IMR-90 (cell line): Measurements from ENCODE around the gene BCL6. TPM values are rescaled to one million over a fixed set of nuclear protein-coding genes. Genes with fewer than 3 reads are reported as not detected.

ENCODE experiments used
- ATAC-seq: fragments of 200-7000 bp; cut with Tn5 transposase; 2 replicates; pipeline ENCODE4 v1.9.1; 2020; ENCODE audit warnings: low read depth, mild to moderate bottlenecking, moderate library complexity
- BruUV-seq: library from RNA; stranded (reverse); fragments of 400-500 nt; replicated peaks from 2 replicates; lab custom pipeline; 2021; lab: Mats Ljungman, UMichigan
- CTCF ChIA-PET: fragments of 300-600 bp; formaldehyde crosslinking; extraction: SDS; loops from one replicate; lab custom pipeline; 2021; ENCODE audit warnings: antibody characterized with exemption; lab: Yijun Ruan, JAX
- POLR2A ChIA-PET: fragments of 300-600 bp; sonication (Branson Sonifier 250); formaldehyde crosslinking; loops from one replicate; lab custom pipeline; 2022; ENCODE audit warnings: antibody characterized with exemption; ENCODE audit not compliant: unreplicated experiment; lab: Charles Lee
- DNase-seq: peaks from one replicate; pipeline ENCODE4 v3.0.0; 2013
- H2AFZ ChIP-seq: replicated peaks from 2 replicates; pipeline ENCODE3; 2013; ENCODE audit warnings: low read length, mild to moderate bottlenecking; ENCODE audit not compliant: poor library complexity
- H2AK5ac ChIP-seq: 2 replicates; pipeline ENCODE4 v1.6.1; 2013; ENCODE audit warnings: low read depth, low read length, inconsistent platforms
- H2AK9ac ChIP-seq: replicated peaks from 2 replicates; pipeline ENCODE3; 2013; ENCODE audit warnings: mild to moderate bottlenecking, low read depth, low read length, moderate library complexity; ENCODE audit not compliant: poor library complexity
- H2BK120ac ChIP-seq: 2 replicates; pipeline ENCODE4 v1.6.1; 2013; ENCODE audit warnings: low read depth, low read length, inconsistent platforms
- H2BK15ac ChIP-seq: 3 replicates; pipeline ENCODE4 v1.6.1; 2013; ENCODE audit warnings: low read depth, low read length, inconsistent platforms
- H2BK20ac ChIP-seq: 2 replicates; pipeline ENCODE4 v1.6.1; 2013; ENCODE audit warnings: low read depth, mild to moderate bottlenecking, inconsistent platforms, low read length, moderate library complexity
- H2BK5ac ChIP-seq: 2 replicates; pipeline ENCODE4 v1.6.1; 2013; ENCODE audit warnings: mild to moderate bottlenecking, low read depth, low read length, inconsistent platforms; ENCODE audit not compliant: poor library complexity, severe bottlenecking
- H3K14ac ChIP-seq: replicated peaks from 2 replicates; pipeline ENCODE4 v1.6.1; 2013; ENCODE audit warnings: low read depth, low read length, inconsistent platforms
- H3K18ac ChIP-seq: 2 replicates; pipeline ENCODE4 v1.6.1; 2013; ENCODE audit warnings: low read depth, low read length, control low read depth
- H3K23ac ChIP-seq: 2 replicates; pipeline ENCODE4 v1.6.1; 2013; ENCODE audit warnings: low read depth, low read length, inconsistent platforms
- H3K27ac ChIP-seq: 2 replicates; pipeline ENCODE4 v1.5.1; 2013; ENCODE audit warnings: mild to moderate bottlenecking, control low read depth, low read length; ENCODE audit not compliant: insufficient read depth
- H3K27me3 ChIP-seq: 2 replicates; pipeline ENCODE4 v1.6.1; 2013; ENCODE audit warnings: low read length; ENCODE audit not compliant: control insufficient read depth, insufficient read depth
- H3K36me3 ChIP-seq: 2 replicates; pipeline ENCODE4 v1.6.1; 2013; ENCODE audit warnings: low read length, mixed read lengths; ENCODE audit not compliant: control insufficient read depth, insufficient read depth
- H3K4ac ChIP-seq: 2 replicates; pipeline ENCODE4 v1.6.1; 2013; ENCODE audit warnings: low read depth, low read length, inconsistent platforms
- H3K4me1 ChIP-seq: 2 replicates; pipeline ENCODE4 v1.6.1; 2013; ENCODE audit warnings: low read length, mixed read lengths; ENCODE audit not compliant: control insufficient read depth, insufficient read depth
- H3K4me2 ChIP-seq: 2 replicates; pipeline ENCODE4 v1.6.1; 2013; ENCODE audit warnings: low read depth, mild to moderate bottlenecking, control low read depth, low read length, moderate library complexity
- H3K4me3 ChIP-seq: 2 replicates; pipeline ENCODE4 v1.5.1; 2013; ENCODE audit warnings: low read depth, mild to moderate bottlenecking, control low read depth, low read length, moderate library complexity; ENCODE audit not compliant: insufficient read depth
- H3K56ac ChIP-seq: 2 replicates; pipeline ENCODE4 v1.6.1; 2013; ENCODE audit warnings: low read length, inconsistent platforms; ENCODE audit not compliant: insufficient read depth; ENCODE audit errors: extremely low read depth
- H3K79me1 ChIP-seq, 2 experiments: 2 replicates each; pipeline ENCODE4 v1.6.1; 2013; ENCODE audit warnings: low read length in 2 of 2, inconsistent platforms in 1 of 2, low read depth in 1 of 2
- H3K9ac ChIP-seq: 2 replicates; pipeline ENCODE4 v1.6.1; 2013; ENCODE audit warnings: low read depth, low read length, control low read depth
- H3K9me1 ChIP-seq: 2 replicates; pipeline ENCODE4 v1.6.1; 2013; ENCODE audit warnings: low read length, inconsistent platforms; ENCODE audit not compliant: insufficient read depth
- H3K9me3 ChIP-seq: 2 replicates; pipeline ENCODE4 v1.6.1; 2013; ENCODE audit warnings: low read length; ENCODE audit not compliant: control insufficient read depth, insufficient read depth
- H4K20me1 ChIP-seq: 2 replicates; pipeline ENCODE4 v1.6.1; 2013; ENCODE audit warnings: low read length, inconsistent platforms; ENCODE audit not compliant: insufficient read depth
- H4K5ac ChIP-seq: 2 replicates; pipeline ENCODE4 v1.6.1; 2013; ENCODE audit warnings: mild to moderate bottlenecking, low read depth, low read length, control low read depth
- H4K8ac ChIP-seq, 2 experiments: 2 replicates each; pipeline ENCODE4 v1.6.1; 2013; ENCODE audit warnings: low read depth in 2 of 2, low read length in 2 of 2, control low read depth in 1 of 2, inconsistent platforms in 1 of 2
- H4K91ac ChIP-seq: 2 replicates; pipeline ENCODE4 v1.6.1; 2013; ENCODE audit warnings: low read depth, low read length, inconsistent platforms; ENCODE audit not compliant: insufficient read depth
- BHLHE40 ChIP-seq: fragments of 150-350 bp; IDR thresholded peaks from 2 replicates; pipeline ENCODE4 v1.6.1; 2016; ENCODE audit warnings: mild to moderate bottlenecking, low read depth, low read length
- CEBPB ChIP-seq: IDR thresholded peaks from 2 replicates; pipeline ENCODE4 v1.6.1; 2012; ENCODE audit warnings: low read depth, low read length, improper control_type of control experiment
- CHD1 ChIP-seq: IDR thresholded peaks from 2 replicates; pipeline ENCODE4 v1.6.1; 2012; ENCODE audit warnings: low read depth, low read length, improper control_type of control experiment
- ELK1 ChIP-seq: fragments of 150-350 bp; IDR thresholded peaks from 2 replicates; pipeline ENCODE4 v1.6.1; 2016; ENCODE audit warnings: low read depth, mild to moderate bottlenecking, low read length, moderate library complexity, borderline replicate concordance
- FOS ChIP-seq: fragments of 150-350 bp; IDR thresholded peaks from 2 replicates; pipeline ENCODE4 v1.6.1; 2016; ENCODE audit warnings: low read depth, low read length
- MAZ ChIP-seq: IDR thresholded peaks from 2 replicates; pipeline ENCODE4 v1.6.1; 2012; ENCODE audit warnings: low read depth, mild to moderate bottlenecking, low read length, improper control_type of control experiment, moderate library complexity, borderline replicate concordance
- MXI1 ChIP-seq: IDR thresholded peaks from 2 replicates; pipeline ENCODE4 v1.6.1; 2012; ENCODE audit warnings: low read depth, mild to moderate bottlenecking, low read length, moderate library complexity, borderline replicate concordance
- POLR2A ChIP-seq: IDR thresholded peaks from 2 replicates; pipeline ENCODE4 v1.6.1; 2012; ENCODE audit warnings: mild to moderate bottlenecking, low read depth, low read length
- RAD21 ChIP-seq: IDR thresholded peaks from 2 replicates; pipeline ENCODE4 v1.6.1; 2012; ENCODE audit warnings: low read length, improper control_type of control experiment
- RFX5 ChIP-seq: IDR thresholded peaks from 2 replicates; pipeline ENCODE4 v1.8.0; 2012; ENCODE audit warnings: low read depth, mild to moderate bottlenecking, low read length, moderate library complexity
- SMC3 ChIP-seq: fragments of 150-350 bp; IDR thresholded peaks from 2 replicates; pipeline ENCODE4 v1.6.1; 2016; ENCODE audit warnings: low read depth, mild to moderate bottlenecking, antibody characterized with exemption, low read length, moderate library complexity
- USF2 ChIP-seq: fragments of 150-350 bp; IDR thresholded peaks from 2 replicates; pipeline ENCODE4 v1.6.1; 2017; ENCODE audit warnings: mild to moderate bottlenecking, antibody characterized with exemption, low read length, low read depth
- WGBS, 2 experiments: methylation state at CpG; one replicate each; pipeline versions ENCODE4 v1.1.5 to v1.1.7; 2013; ENCODE audit warnings: missing lambda C conversion rate in 2 of 2; ENCODE audit not compliant: insufficient read length in 1 of 2; ENCODE audit errors: extremely low coverage in 2 of 2; 5-methylcytosine and 5-hydroxymethylcytosine counted together
- dilution Hi-C: fragments of 300-500 bp; cut with HindIII; formaldehyde crosslinking; loops from one replicate; pipeline ENCODE4 v1.14.3; 2018; ENCODE audit warnings: low sequenced_read_pairs; ENCODE audit not compliant: unreplicated experiment
- in situ Hi-C: fragments of 300-500 bp; cut with MboI; formaldehyde crosslinking; loops from 3 replicates; pipeline ENCODE4 v1.14.3; 2019; ENCODE audit warnings: low sequenced_read_pairs, inconsistent platforms, mixed read lengths
- intact Hi-C: fragments of 100-400 bp; cut with micrococcal nuclease; formaldehyde crosslinking; loops from 2 replicates; pipeline ENCODE4 v1.10.0; 2022
- polyA plus RNA-seq, 3 experiments: library from polyadenylated mRNA; depleted of rRNA; stranded (reverse); fragments of >200 nt; gene quantifications; 2 replicates each; pipeline ENCODE4 v1.2.3, GENCODE V29; 2012; ENCODE audit warnings: low replicate concordance in 1 of 3
- total RNA-seq: library from RNA; depleted of rRNA; stranded (reverse); fragments of >200 nt; gene quantifications from 2 replicates; pipeline ENCODE4 v1.2.3, GENCODE V29; 2012
- TF ChIP-seq, protein P1 (sequence below): conservative IDR thresholded peaks from 2 replicates; pipeline ENCODE4 v1.5.1; 2012; ENCODE audit warnings: mild to moderate bottlenecking, low read depth, low read length, improper control_type of control experiment

BCL6 gene
- total and polyA plus RNA-seq, 2 of the 4 experiments (the other 2 are of a cell fraction) = 19.7 to 22.6 TPM

DNA sequence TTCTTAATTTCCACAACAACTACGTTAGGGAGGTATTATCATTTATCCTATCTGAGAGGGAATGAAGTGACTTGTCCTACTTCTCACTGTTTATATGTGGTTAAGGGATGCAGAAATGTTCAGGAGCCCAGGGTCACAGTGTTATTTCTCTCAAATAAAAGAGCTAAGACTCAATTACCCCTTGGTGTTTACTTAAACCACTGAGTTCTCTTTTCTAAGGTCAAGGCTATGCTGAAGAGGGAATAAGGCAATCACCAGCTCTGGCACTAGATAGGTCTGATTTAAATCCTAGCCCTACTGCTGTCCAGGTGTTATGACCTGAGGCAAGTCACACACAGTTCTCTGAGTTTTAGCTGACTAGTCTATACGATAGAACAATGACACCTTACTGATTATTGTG is 35.7 kb upstream of the BCL6 start:
- H3K4me3 ChIP-seq = no peak overlapping the region
- H3K9me1 ChIP-seq = no peaks in the 10 kb centered on the region
- no peaks in the 10 kb centered on the region for H3K36me3 ChIP-seq
- no peaks in the 10 kb centered on the region for H3K27me3 ChIP-seq
- in situ Hi-C loops = no loop called here
- H4K8ac ChIP-seq = no peak overlapping the region
- no peak for DNase-seq
- H2BK5ac ChIP-seq = no peak overlapping the region
- no peak overlapping the region for H3K18ac ChIP-seq
- no peak overlapping the region for H2BK120ac ChIP-seq
- H2AK5ac ChIP-seq = no peak overlapping the region
- H3K4ac ChIP-seq = no peak overlapping the region
- no peak overlapping the region for H2BK20ac ChIP-seq
- ChIA-PET POLR2A (no interaction called here), CTCF (no interaction called here)
- H3K4me1 ChIP-seq = peaks cover 2% of the 10 kb centered on the region; the same call in 1 of the 2 replicates
- H4K91ac ChIP-seq = no peak overlapping the region
- H3K79me1 ChIP-seq = no peaks in the 10 kb centered on the region
- BruUV-seq = no TSS peak
- H3K4me2 ChIP-seq = no peak overlapping the region
- no CpG with 5 or more reads among the region's 2 CpGs for WGBS, 2 experiments
- H2AK9ac ChIP-seq = no peak overlapping the region
- TF ChIP-seq USF2 (no peak), SMC3 (no peak), CEBPB (no peak), ELK1 (no peak), BHLHE40 (no peak), FOS (no peak), MAZ (no peak), POLR2A (no peak), CHD1 (no peak), RAD21 (no peak), MXI1 (no peak), RFX5 (no peak)
- TF ChIP-seq, protein P1, sequence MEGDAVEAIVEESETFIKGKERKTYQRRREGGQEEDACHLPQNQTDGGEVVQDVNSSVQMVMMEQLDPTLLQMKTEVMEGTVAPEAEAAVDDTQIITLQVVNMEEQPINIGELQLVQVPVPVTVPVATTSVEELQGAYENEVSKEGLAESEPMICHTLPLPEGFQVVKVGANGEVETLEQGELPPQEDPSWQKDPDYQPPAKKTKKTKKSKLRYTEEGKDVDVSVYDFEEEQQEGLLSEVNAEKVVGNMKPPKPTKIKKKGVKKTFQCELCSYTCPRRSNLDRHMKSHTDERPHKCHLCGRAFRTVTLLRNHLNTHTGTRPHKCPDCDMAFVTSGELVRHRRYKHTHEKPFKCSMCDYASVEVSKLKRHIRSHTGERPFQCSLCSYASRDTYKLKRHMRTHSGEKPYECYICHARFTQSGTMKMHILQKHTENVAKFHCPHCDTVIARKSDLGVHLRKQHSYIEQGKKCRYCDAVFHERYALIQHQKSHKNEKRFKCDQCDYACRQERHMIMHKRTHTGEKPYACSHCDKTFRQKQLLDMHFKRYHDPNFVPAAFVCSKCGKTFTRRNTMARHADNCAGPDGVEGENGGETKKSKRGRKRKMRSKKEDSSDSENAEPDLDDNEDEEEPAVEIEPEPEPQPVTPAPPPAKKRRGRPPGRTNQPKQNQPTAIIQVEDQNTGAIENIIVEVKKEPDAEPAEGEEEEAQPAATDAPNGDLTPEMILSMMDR = no peak
- H3K14ac ChIP-seq = no peak overlapping the region
- no peak overlapping the region for H4K5ac ChIP-seq
- no peaks in the 10 kb centered on the region for H3K9me3 ChIP-seq
- H3K9ac ChIP-seq = no peak overlapping the region
- H4K20me1 ChIP-seq = no peaks in the 10 kb centered on the region; the same call in 1 of the 2 replicates
- H2AFZ ChIP-seq = no peak overlapping the region
- intact Hi-C loops = no loop called here
- no peak overlapping the region for H3K56ac ChIP-seq
- no peak for ATAC-seq
- no peak overlapping the region; the same call in 2 of the 3 replicates for H2BK15ac ChIP-seq
- no peak overlapping the region for H3K27ac ChIP-seq
- no peak overlapping the region for H3K23ac ChIP-seq
- dilution Hi-C loops = no loop called here
